ENCODE data around the gene ANKRD30B.
"Not testable (repeated sequence)": the region's sequence is repeated elsewhere in the genome, so short reads cannot be mapped to it uniquely, and the experiment has no call there.

The ANKRD30B gene, protein sequence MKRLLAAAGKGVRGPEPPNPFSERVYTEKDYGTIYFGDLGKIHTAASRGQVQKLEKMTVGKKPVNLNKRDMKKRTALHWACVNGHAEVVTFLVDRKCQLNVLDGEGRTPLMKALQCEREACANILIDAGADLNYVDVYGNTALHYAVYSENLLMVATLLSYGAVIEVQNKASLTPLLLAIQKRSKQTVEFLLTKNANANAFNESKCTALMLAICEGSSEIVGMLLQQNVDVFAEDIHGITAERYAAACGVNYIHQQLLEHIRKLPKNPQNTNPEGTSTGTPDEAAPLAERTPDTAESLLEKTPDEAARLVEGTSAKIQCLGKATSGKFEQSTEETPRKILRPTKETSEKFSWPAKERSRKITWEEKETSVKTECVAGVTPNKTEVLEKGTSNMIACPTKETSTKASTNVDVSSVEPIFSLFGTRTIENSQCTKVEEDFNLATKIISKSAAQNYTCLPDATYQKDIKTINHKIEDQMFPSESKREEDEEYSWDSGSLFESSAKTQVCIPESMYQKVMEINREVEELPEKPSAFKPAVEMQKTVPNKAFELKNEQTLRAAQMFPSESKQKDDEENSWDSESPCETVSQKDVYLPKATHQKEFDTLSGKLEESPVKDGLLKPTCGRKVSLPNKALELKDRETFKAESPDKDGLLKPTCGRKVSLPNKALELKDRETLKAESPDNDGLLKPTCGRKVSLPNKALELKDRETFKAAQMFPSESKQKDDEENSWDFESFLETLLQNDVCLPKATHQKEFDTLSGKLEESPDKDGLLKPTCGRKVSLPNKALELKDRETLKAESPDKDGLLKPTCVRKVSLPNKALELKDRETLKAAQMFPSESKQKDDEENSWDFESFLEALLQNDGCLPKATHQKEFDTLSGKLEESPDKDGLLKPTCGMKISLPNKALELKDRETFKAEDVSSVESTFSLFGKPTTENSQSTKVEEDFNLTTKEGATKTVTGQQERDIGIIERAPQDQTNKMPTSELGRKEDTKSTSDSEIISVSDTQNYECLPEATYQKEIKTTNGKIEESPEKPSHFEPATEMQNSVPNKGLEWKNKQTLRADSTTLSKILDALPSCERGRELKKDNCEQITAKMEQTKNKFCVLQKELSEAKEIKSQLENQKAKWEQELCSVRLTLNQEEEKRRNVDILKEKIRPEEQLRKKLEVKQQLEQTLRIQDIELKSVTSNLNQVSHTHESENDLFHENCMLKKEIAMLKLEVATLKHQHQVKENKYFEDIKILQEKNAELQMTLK (N-terminal part only)

DNA sequence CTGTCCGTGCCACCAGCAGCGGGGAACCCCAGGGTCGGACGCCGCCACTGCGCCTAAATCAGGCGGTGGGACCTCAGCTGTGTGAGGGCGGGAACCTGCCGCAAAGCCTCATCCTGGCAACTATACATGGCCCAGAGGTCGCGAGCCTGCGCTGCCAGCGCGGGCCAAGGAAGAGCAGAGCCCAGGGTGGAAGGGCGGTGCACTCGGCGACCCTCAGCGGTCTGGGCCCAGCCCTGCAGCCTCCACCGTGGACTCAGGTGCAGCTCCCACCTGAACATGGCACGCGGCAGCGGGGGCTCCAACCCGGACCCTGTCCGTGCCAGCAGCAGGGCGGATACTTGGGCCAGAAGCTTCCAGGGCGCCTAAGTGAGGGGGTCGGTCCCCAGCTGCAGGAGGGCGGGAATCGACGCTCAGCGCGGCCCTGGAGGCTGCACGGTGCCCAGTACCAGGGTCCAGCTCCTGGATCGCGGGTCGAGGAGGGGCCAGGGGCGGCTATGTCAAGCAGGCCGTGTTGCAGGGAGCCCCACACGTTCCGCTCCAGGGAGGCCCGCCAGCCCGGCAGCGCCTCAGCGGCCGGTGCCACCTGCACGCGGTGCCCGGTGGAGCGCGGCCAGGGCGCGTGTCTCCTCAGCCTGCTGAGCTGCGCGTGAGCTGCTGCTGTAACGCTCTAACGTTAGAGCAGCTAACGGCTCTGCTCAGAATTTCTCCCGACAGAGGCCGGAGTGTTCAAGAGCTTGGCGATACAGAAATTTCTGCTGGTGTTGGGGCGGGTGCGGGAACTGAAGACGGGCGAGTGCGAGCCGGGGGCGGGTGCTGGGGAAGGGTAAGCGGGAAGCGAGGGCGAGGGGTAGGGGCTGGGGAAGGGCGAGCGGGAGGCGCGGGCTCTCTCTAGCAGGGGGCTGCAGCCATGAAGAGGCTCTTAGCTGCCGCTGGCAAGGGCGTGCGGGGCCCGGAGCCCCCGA lies at the start of gene ANKRD30B:
ANKRD30B (plus strand) TSS at position 660 of the 962 bp plus-strand sequence; CDS start at position 908, 248 bp downstream.
- DNase-seq, result no peak

DNA sequence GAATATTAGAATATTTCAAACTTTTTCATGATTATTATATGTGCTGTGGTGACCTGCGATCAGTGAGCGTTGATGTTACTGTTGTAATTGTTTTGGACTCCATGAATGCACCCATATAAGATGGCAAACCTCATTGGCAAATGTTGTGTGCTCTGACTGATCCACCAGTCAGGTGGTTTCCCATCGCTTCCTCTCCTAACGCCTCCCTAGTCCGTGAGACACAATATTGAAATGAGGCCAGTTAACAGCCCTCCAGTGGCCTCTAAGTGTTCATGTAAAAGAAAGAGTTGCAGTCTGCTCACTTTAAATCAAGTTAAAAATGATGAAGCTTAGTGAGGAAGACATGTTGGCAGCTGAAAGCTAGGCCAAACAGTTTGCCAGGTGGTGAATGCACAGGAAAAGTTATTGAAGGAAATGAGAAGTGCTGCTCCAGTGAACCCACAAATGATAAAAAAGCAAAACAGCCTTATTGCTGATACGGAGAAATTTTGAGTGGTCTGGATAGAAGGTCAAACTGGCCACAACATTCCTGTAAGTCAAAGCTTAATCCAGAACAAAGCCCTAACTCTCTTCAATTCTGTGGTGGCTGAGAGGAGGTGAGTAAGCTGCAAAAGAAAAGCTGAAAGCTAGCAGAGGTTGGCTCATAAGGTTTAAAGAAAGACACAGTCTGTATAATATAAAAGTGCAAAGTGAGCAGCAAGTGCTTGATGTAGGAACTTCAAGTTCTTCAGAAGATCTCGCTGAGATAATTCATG lies 46.5 kb upstream of the ANKRD30B start:
- DNase-seq, result not testable (repeated sequence)

DNA sequence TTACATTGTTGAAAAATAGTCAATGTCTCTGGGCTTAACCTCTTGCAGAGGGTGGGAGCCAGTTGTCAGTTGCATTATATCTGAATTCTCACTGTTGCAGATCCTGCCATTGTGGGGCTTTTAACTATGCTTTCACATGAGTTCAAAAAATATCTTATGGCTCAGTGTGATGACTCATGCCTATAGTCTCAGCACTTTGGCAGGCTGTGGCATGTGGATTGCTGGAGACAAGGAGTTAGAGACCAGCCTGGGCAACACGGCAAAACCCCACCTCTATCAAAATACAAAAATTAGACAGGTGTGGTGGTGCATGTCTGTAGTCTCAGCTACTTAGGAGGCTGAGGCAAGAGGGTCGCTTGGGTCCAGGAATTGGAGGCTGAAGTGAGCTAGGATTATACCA lies 38.2 kb upstream of the ANKRD30B start:
- not testable (repeated sequence) for DNase-seq

DNA sequence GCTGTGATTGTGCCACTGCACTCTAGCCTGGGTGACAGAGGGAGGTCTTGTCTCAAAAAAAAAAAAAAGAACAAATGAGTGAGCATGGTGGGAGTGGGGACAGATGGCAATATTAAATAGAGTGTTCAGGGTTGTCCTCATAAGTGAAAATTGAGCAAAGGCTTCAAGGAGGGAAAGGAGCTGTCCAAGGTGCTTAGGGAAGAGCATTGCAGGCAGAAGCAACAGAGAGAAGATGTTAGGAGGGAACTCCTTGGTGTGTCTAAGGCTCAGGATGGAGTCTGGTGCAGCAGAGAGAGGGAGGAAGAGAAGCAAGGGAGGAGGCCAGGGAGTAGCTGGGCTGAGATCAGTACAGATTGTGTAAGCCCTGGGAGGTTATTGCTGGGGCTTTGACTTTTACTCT lies 26.4 kb upstream of the ANKRD30B start:
- DNase-seq, result not testable (repeated sequence)

DNA sequence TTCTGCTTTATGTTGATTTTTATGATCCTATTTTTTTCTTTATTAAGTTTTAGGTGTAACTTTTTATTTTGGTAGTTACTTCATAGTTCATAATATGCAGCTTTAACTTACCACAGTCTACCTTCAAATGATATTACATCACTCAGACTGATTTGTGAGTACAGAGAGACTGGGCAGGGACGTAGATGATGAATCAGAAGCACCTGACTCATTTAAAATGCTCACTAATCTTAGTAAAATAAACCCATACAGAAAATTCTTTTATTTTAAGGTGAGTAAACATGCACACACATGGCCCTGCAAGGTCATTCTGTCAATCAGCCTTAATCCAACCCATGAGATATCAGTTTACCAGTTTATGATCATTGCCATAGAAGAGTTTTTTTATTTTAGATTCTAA lies 8.9 kb upstream of the ANKRD30B start:
- DNase-seq, result not testable (repeated sequence)

DNA sequence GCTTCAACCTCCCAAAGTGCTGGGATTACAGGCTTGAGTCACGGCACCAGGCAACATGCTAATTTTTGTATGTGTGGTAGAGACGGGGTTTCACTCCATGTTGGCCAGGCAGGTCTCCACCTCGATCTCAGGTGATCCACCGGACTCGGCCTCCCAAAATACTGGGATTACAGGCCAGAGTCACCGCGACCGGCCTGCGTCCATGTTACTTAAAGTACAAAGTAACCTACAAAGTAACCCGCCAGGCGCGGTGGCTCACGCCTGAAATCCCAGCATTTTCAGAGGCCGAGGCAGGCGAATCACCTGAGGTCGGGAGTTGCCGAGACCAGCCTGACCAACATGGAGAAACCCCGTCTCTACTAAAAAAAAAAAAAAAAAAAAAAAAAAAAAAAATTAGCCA lies 1.1 kb upstream of the ANKRD30B start:
- DNase-seq, result no peak

DNA sequence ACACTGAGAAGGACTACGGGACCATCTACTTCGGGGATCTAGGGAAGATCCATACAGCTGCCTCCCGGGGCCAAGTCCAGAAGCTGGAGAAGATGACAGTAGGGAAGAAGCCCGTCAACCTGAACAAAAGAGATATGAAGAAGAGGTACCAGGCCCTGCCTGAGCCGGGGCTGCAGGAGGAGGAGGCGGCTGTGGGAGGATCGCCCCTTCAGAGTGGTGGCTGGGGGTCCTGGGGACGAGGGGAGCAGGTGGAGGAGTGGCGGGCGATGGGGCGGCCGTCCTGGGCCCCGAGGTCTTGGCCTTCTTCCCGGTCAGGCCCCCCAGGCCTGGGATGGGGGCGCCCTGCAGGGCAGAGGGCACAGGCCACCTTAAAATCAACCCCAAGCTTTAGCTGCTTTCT lies 524 bp downstream of the ANKRD30B start:
- DNase-seq, result no peak

DNA sequence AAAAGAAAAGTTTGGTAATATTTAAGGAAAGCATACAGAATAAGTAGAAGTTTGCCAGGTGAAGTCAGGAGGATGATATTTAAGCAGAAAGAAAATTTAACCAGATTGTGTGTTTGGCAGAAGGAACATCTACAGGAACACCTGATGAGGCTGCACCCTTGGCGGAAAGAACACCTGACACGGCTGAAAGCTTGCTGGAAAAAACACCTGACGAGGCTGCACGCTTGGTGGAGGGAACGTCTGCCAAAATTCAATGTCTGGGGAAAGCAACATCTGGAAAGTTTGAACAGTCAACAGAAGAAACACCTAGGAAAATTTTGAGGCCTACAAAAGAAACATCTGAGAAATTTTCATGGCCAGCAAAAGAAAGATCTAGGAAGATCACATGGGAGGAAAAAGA lies 15.6 kb downstream of the ANKRD30B start:
- not testable (repeated sequence) for DNase-seq

DNA sequence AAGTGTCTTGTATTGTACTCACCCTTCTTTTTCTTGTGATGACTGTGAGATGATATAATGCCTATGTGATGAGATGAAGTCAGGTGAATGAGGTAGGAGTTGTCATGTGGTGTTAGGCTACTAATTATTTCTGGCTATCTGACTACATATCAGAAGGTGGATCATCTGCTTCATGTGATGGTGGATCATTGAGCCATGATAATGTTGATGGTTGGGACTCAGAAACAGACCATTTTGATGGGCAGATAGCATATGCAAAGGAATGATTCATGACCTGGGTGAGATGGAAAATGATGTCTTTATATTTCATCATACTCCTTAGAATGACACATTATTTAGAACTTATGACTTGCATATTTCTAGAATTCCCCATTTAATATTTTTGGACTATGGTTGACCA lies 19.5 kb downstream of the ANKRD30B start:
- DNase-seq, result no peak

DNA sequence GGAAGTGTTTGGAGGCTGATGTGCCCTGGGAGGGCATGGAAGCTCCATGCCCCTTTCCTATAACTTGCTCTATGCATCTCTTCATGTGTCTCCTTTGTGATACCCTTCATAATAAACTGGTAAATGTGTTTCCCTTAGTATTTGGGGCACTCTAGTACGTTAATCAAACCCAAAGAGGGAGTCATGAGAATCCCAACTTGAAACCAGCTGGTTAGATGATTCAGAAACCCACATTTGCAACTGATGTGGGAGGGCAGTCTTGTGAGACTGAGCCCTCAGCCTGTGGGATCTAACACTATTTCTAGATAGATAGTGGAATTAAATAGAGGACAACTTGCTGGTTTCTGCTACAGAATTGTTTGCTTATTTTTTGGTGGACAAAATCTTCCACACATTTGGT lies 20.3 kb downstream of the ANKRD30B start:
- no peak for DNase-seq

DNA sequence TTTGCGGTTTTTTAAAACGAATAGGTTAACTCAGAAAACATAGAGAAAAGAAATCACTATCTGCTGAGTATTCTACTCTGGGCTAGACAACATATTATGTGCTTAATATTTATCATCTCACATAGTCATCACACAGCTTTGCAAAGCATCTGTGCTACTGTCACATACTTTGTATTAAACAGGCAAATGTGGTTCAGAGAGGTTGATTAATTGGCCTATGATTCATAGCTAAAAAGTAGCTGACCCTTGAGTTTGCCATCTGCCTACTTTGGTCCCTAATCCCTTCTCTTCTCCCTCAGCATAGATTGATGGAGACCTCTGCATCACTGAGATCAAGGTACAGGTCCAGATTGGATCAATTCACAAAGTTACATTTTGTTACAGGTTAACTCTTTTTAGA lies 21.4 kb downstream of the ANKRD30B start:
- DNase-seq, result no peak

DNA sequence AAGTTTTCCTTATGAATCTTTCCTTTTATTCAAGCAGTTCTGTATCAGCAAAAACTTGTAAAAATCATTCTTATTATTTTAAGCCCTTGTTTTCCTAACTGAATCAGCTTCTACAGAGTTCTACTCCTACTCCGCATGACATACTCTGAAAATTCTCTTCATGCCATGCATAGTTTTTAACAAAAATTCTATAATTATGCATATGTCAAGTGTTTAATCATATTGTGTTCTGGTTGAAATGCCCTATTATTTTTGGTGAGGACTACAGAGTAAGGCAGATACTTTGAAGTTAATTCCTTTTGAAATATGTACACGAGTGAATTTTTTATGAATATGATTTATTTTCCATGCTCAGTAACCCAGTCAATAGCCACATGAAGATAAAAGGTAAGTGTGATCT lies 28.8 kb downstream of the ANKRD30B start:
- no peak for DNase-seq

DNA sequence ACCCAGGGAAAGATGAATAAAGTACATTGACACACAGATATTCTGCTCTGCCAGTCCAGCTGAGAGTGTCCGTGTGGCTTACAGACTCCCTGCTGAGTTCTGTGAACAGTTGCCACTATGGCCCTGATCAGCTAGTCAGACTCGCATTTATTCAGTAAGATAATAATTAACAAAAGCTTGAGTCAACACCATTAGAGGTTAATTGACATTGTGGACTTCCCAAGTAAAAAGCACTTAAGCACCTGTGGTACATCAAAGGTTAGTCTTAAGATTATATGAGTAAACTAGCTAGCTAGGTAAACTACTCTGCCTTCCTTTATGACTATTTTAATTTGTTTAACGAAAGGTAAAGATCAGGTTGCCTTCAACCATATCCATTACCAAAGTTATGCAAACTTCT lies 33.7 kb downstream of the ANKRD30B start:
- DNase-seq, result no peak

DNA sequence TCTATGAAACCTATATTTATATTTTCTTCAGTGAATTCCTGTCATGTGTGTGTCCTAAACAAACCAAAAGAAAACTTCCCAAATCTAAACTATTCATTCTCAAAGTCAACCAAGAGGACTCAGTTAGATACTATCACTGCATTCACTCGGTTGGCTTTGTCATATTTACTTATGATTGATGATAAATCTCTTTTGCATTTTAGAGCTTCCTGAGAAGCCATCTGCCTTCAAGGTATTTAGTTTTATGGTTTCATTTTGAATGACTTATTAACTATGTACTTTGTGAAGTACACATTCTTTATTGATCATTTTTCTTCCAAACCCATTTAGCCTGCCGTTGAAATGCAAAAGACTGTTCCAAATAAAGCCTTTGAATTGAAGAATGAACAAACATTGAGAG lies 36.2 kb downstream of the ANKRD30B start:
- no peak for DNase-seq

DNA sequence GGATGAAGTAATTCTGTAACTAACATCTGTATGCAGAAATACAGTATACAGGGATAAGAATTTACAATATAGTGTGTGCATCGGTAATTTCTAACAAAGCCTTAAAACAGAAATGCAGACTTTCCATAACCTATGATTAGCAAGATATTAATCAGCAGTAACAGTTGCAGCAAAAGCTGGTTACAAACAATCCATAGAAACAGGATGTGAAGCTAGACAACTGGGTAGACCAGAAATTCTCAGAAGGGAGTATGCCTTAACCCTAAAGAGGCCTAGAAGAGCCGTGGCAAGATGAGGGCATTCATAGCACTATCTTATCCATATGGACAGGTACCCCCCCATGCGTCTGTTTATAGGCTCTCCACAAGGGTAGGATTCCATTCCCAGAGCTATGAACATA lies 48.9 kb downstream of the ANKRD30B start:
- not testable (repeated sequence) for DNase-seq

DNA sequence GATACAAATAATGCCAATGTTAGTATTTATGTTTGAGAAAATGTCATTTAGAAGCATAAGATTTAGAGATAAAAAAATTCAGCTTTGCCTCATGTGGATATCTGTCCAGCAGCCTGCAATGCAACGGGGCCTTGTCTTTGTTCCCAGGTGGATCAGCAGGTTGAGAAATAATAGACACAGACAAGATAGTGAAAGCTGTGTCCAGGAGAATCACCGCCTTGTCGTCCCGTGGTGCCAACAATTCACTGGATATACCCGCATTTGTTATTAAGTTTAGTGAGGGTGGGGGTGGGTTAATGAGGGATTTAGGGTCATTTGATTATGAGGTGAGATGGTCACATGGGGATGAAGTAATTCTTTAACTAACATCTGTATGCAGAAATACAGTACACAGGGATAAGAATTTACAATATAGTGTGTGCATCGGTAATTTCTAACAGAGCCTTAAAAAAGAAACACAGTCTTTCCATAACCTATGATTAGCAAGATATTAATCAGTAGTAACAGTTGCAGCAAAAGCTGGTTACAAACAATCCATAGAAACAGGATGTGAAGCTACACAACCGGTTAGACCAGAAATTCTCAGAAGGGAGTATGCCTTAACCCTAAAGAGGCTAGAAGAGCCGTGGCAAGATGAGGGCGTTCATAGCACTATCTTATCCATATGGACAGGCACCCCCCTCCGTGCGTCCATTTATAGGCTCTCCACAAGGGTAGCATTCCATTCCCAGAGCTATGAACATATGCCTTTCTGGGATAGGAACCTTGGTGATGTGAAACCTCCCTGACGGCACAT lies 50.2 kb downstream of the ANKRD30B start:
- not testable (repeated sequence) for DNase-seq

DNA sequence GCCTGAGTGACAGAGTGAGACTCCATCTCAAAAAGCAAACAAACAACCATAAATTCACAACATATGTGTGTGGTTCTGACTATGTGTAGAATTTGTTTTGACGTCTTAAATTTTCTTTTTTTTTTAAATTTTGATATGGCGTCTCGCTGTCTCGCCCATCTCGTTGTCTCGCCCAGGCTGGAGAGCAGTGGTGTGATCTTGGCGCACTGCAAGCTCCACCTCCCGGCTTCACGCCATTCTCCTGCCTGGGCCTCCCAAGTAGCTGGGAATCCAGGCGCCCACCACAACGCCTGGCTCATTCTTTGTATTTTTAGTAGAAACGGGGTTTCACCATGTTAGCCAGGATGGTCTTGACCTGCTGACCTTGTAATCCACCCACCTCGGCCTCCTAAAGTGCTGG lies 63.1 kb downstream of the ANKRD30B start:
- DNase-seq, result not testable (repeated sequence)

DNA sequence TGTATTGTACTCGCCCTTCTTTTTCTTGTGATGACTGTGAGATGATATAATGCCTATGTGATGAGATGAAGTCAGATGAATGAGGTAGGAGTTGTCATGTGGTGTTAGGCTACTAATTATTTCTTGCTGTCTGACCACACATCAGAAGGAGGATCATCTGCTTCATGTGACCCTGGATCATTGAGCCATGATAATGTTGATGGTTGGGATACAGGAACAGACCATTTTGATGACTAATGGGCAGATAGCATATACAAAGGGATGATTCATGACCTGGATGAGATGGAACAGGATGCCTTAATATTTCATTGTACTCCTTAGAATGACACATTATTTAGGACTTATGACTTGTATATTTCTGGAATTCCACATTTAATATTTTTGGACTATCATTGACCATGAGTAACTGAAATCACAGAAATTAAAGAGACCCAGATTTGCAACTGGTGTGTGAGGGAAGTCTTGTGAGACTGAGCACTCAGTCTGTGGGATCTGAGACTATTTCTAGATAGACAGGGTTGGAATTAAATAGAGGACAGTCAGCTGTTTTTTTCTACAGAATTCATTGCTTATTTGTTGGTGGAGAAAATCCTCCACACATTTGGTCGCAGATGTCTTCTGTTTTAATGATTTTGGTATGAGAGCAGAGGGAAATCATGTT lies 79.1 kb downstream of the ANKRD30B start:
- DNase-seq, result not testable (repeated sequence)

DNA sequence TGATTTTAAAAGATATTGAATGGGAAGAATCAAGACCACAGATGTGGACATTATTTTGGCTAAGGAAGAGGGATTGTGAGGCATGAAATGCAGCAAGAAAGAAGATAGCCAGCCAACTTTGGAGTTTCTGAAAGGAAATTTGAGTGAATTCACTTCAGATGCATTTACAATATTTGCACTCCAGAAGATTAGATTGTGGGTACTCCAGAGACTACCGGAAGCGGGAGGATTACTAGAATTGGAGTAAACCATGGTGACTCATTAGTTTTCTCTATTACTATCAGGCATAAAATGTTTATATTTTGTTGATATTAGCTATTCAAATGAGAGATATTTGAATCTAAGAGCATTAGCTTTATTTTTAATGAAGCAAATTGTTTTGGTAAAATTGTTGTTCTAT lies 93.6 kb downstream of the ANKRD30B start:
- not testable (repeated sequence) for DNase-seq

DNA sequence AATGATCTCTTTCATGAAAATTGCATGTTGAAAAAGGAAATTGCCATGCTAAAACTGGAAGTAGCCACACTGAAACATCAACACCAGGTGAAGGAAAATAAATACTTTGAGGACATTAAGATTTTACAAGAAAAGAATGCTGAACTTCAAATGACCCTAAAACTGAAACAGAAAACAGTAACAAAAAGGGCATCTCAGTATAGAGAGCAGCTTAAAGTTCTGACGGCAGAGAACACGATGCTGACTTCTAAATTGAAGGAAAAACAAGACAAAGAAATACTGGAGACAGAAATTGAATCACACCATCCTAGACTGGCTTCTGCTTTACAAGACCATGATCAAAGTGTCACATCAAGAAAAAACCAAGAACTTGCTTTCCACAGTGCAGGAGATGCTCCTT lies 103.6 kb downstream of the ANKRD30B start:
- DNase-seq, result not testable (repeated sequence)
